Measurements from ENCODE around the gene HHAT. TPM values are rescaled to one million over a fixed set of nuclear protein-coding genes. Genes with fewer than 3 reads are reported as not detected.

Gene HHAT
- polyA plus RNA-seq, 2 of the 4 experiments (the other 2 are of a cell fraction), result 3.8 to 4.5 TPM

DNA sequence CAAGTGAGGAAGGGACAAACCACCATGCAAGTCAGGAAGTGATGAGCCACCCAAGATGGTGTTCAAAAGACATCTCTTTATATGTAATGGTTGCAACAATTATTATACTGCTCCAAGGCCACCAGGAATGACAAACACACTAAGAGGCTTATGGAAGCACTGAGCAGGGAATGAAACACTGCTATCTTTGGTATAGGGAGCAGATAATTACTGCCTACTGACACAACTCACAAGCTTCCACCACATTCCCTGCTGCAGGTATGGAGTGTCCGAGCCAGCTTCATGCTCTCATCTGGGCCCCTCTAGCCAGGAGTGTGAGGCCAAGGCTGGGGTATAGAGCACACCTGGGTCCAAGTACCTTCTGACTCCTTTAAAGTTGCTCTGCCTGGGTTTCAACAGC is 371.4 kb downstream of the HHAT start:
- no peak for TF ChIP-seq PHF8 (IDR thresholded peaks at IDR 0.05; ENCODE audit: borderline replicate concordance, low read depth)
- no peak for TF ChIP-seq EHMT2 (IDR thresholded peaks at IDR 0.05; ENCODE audit: low read depth)
- TF ChIP-seq, protein P1, sequence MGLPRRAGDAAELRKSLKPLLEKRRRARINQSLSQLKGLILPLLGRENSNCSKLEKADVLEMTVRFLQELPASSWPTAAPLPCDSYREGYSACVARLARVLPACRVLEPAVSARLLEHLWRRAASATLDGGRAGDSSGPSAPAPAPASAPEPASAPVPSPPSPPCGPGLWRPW (IDR thresholded peaks at IDR 0.05), result no peak
- TF ChIP-seq RCOR1 (IDR thresholded peaks at IDR 0.05; ENCODE audit: low read depth, low read length), result no peak
- TF ChIP-seq TP53 (CRISPR knock-in tag; IDR thresholded peaks at IDR 0.05), result no peak
- no peak for TF ChIP-seq RFX5 (IDR thresholded peaks at IDR 0.05)
- no peak for TF ChIP-seq SREBF2 (IDR thresholded peaks at IDR 0.05)
- TF ChIP-seq RARB (CRISPR knock-in tag; IDR thresholded peaks at IDR 0.05), result no peak
- TF ChIP-seq MAFK (IDR thresholded peaks at IDR 0.05; ENCODE audit: partially characterized antibody), result no peak
- no peak for TF ChIP-seq CHD2 (IDR thresholded peaks at IDR 0.05; ENCODE audit: low read length, partially characterized antibody)
- TF ChIP-seq ZC3H11A (IDR thresholded peaks at IDR 0.05), result no peak
- no peak for TF ChIP-seq NPAS2 (CRISPR knock-in tag; IDR thresholded peaks at IDR 0.05; ENCODE audit: borderline replicate concordance)
- TF ChIP-seq, protein P2, sequence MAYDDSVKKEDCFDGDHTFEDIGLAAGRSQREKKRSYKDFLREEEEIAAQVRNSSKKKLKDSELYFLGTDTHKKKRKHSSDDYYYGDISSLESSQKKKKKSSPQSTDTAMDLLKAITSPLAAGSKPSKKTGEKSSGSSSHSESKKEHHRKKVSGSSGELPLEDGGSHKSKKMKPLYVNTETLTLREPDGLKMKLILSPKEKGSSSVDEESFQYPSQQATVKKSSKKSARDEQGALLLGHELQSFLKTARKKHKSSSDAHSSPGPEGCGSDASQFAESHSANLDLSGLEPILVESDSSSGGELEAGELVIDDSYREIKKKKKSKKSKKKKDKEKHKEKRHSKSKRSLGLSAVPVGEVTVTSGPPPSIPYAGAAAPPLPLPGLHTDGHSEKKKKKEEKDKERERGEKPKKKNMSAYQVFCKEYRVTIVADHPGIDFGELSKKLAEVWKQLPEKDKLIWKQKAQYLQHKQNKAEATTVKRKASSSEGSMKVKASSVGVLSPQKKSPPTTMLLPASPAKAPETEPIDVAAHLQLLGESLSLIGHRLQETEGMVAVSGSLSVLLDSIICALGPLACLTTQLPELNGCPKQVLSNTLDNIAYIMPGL (CRISPR knock-in tag; IDR thresholded peaks at IDR 0.05; ENCODE audit: borderline replicate concordance), result no peak
- 88% methylated on average over 1 of the region's 1 CpG for WGBS (ENCODE audit: missing lambda C conversion rate)
- Histone ChIP-seq H3K4me1 (peaks cover 12% of the 10 kb centered on the region; the same call in 2 of the 3 replicates), H3K27ac (no peak overlapping the region), H3K4me2 (no peak overlapping the region), H3K9me3 (0 out of 3 replicates have a peak, but pooled peaks cover 3% of the 10 kb centered on the region), H3K4me3 (no peak overlapping the region)
- ChIA-PET CTCF (interaction anchor here (2.8 kb wide), 1 partner anchor 434 kb away, joined by 8 read pairs; the partner anchor contains the start of gene KCNH1), POLR2A (no interaction called here)
- FAIRE-seq, result no peak
- DNase-seq (ENCODE audit: low read depth in 1 of 2, low spot score in 1 of 2), result no peak
- ATAC-seq, result no peak

DNA sequence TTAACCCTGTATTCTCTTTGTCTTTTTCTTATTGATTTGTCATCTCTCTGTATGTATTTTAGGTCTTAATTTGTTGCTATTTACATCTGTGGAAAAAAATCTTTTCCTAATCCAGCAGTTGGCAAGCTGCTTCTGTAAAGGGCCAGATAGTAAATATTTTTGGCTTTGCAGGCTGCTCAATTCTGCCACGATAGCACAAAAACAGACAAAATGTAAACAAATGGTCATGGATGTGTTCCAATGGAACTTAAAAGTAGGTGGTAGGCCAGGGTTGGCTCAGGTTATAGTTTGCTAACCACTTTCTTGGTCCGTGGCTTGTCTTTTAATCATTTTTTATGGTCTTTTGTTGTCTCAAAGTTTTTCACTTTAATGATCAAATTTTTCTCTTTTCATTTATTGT is 371.8 kb downstream of the HHAT start:
- CTCF ChIA-PET, result interaction anchor here (2.8 kb wide), 1 partner anchor 434 kb away, joined by 8 read pairs; the partner anchor contains the start of gene KCNH1
- 0 out of 3 replicates have a peak, but pooled peaks cover 3% of the 10 kb centered on the region for H3K9me3 ChIP-seq
- no peak overlapping the region for H3K27ac ChIP-seq
- ATAC-seq, result no peak
- TF ChIP-seq, protein P3, sequence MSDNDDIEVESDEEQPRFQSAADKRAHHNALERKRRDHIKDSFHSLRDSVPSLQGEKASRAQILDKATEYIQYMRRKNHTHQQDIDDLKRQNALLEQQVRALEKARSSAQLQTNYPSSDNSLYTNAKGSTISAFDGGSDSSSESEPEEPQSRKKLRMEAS (IDR thresholded peaks at IDR 0.05), result no peak
- TF ChIP-seq CBX2 (IDR thresholded peaks at IDR 0.05; ENCODE audit: borderline replicate concordance, low read depth) (no peak), HOXB5 (CRISPR knock-in tag; IDR thresholded peaks at IDR 0.05) (no peak), NFE2L2 (conservative IDR thresholded peaks at IDR 0.05; ENCODE audit: low read length) (no peak), KDM1A (IDR thresholded peaks at IDR 0.05; ENCODE audit: low read depth) (no peak), JUN (IDR thresholded peaks at IDR 0.05) (no peak), NR3C1 (IDR thresholded peaks at IDR 0.05) (no peak), CBX8 (IDR thresholded peaks at IDR 0.05) (no peak), RCOR1 (IDR thresholded peaks at IDR 0.05; ENCODE audit: low read depth, low read length) (no peak), MAZ (IDR thresholded peaks at IDR 0.05; ENCODE audit: borderline replicate concordance, low read depth, low read length) (no peak), EHF (CRISPR knock-in tag; IDR thresholded peaks at IDR 0.05) (no peak), RFX5 (IDR thresholded peaks at IDR 0.05) (no peak), ESRRA (IDR thresholded peaks at IDR 0.05; ENCODE audit: borderline replicate concordance, low read length) (no peak)
- TF ChIP-seq, protein P4, sequence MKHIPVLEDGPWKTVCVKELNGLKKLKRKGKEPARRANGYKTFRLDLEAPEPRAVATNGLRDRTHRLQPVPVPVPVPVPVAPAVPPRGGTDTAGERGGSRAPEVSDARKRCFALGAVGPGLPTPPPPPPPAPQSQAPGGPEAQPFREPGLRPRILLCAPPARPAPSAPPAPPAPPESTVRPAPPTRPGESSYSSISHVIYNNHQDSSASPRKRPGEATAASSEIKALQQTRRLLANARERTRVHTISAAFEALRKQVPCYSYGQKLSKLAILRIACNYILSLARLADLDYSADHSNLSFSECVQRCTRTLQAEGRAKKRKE (CRISPR knock-in tag; IDR thresholded peaks at IDR 0.05; ENCODE audit: low read depth), result no peak
- TF ChIP-seq, protein P5, sequence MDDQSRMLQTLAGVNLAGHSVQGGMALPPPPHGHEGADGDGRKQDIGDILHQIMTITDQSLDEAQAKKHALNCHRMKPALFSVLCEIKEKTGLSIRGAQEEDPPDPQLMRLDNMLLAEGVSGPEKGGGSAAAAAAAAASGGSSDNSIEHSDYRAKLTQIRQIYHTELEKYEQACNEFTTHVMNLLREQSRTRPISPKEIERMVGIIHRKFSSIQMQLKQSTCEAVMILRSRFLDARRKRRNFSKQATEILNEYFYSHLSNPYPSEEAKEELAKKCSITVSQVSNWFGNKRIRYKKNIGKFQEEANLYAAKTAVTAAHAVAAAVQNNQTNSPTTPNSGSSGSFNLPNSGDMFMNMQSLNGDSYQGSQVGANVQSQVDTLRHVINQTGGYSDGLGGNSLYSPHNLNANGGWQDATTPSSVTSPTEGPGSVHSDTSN (IDR thresholded peaks at IDR 0.05), result no peak
- TF ChIP-seq, protein P6, sequence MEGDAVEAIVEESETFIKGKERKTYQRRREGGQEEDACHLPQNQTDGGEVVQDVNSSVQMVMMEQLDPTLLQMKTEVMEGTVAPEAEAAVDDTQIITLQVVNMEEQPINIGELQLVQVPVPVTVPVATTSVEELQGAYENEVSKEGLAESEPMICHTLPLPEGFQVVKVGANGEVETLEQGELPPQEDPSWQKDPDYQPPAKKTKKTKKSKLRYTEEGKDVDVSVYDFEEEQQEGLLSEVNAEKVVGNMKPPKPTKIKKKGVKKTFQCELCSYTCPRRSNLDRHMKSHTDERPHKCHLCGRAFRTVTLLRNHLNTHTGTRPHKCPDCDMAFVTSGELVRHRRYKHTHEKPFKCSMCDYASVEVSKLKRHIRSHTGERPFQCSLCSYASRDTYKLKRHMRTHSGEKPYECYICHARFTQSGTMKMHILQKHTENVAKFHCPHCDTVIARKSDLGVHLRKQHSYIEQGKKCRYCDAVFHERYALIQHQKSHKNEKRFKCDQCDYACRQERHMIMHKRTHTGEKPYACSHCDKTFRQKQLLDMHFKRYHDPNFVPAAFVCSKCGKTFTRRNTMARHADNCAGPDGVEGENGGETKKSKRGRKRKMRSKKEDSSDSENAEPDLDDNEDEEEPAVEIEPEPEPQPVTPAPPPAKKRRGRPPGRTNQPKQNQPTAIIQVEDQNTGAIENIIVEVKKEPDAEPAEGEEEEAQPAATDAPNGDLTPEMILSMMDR (IDR thresholded peaks at IDR 0.05), result no peak
- TF ChIP-seq, protein P7, sequence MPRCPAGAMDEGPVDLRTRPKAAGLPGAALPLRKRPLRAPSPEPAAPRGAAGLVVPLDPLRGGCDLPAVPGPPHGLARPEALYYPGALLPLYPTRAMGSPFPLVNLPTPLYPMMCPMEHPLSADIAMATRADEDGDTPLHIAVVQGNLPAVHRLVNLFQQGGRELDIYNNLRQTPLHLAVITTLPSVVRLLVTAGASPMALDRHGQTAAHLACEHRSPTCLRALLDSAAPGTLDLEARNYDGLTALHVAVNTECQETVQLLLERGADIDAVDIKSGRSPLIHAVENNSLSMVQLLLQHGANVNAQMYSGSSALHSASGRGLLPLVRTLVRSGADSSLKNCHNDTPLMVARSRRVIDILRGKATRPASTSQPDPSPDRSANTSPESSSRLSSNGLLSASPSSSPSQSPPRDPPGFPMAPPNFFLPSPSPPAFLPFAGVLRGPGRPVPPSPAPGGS (IDR thresholded peaks at IDR 0.05), result no peak
- no peak overlapping the region for H3K4me2 ChIP-seq
- WGBS (ENCODE audit: missing lambda C conversion rate), result 44% methylated on average over 2 of the region's 2 CpGs
- no peak for DNase-seq (ENCODE audit: low read depth in 1 of 2, low spot score in 1 of 2)
- peaks cover 8% of the 10 kb centered on the region; the same call in 2 of the 3 replicates for H3K4me1 ChIP-seq
- no peak for FAIRE-seq
- POLR2A ChIA-PET, result no interaction called here
- no peak overlapping the region for H3K4me3 ChIP-seq
